Jurkat, Clone E6-1 (cell line): ENCODE data around the gene CYP19A1.

ENCODE experiments used
- DNase-seq: peaks from one replicate; pipeline ENCODE4 v3.0.0-alpha.2; 2011; ENCODE audit warnings: low read depth, low spot score
- H3K4me3 ChIP-seq: 2 replicates; pipeline ENCODE4 v1.5.1; 2011; ENCODE audit warnings: mild to moderate bottlenecking, low read length, control low read depth, moderate library complexity

The CYP19A1 gene

GRCh38 chr15:51366071-51366470, 27.7 kb upstream of the CYP19A1 start:
- no peak for DNase-seq
- no peak overlapping the region for H3K4me3 ChIP-seq

DNA sequence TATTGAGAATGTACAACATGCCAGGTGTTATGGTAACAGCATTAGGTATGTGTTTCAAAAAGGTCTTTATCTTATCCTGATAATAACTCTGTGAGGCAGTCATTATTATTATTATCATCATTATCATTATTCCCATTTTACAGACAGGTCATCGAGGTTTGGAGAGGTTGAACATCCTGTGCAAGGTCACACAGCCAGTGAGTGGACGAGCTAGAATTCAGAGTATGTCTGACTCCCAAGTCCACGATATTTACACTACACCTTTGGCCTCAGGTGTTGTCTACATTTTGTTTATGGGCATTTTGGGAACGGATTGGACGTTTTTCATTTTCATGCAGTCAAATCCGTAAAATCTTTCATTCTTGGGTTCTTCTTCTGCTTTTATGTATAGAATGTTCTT, 27.0 kb upstream of the CYP19A1 start:
- no peak for DNase-seq
- H3K4me3 ChIP-seq, result no peak overlapping the region

- no peak for DNase-seq
Observed at GRCh38 chr15:51363383-51363782, 25.0 kb upstream of the CYP19A1 start.

DNA sequence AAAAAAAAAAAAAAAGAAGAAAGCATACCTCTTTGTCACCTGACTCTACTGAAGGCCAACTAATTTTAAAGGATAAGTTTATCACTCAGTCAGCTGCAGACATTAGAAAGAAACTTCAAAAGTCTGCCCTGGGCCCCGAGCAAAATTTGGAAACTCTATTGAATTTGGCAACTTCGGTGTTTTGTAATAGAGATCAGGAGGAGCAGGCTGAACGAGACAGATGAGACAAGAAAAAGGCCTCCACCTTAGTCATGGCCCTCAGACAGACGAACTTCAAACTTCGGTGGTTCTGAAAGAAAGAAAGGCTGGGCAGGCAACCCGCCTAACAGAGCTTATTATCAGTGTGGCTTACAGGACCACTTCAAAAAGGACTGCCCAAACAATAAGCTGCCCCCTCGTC, 21.6 kb upstream of the CYP19A1 start:
- no peak for DNase-seq
- no peak overlapping the region for H3K4me3 ChIP-seq

More at GRCh38 chr15:51363383-51363782, 25.0 kb upstream of the CYP19A1 start:
- no peak overlapping the region for H3K4me3 ChIP-seq

- DNase-seq, result no peak
- H3K4me3 ChIP-seq, result no peak overlapping the region
Observed at GRCh38 chr15:51356983-51357382, 18.6 kb upstream of the CYP19A1 start.

GRCh38 chr15:51356147-51356546, 17.8 kb upstream of the CYP19A1 start:
- no peak for DNase-seq
- H3K4me3 ChIP-seq, result no peak overlapping the region

DNA sequence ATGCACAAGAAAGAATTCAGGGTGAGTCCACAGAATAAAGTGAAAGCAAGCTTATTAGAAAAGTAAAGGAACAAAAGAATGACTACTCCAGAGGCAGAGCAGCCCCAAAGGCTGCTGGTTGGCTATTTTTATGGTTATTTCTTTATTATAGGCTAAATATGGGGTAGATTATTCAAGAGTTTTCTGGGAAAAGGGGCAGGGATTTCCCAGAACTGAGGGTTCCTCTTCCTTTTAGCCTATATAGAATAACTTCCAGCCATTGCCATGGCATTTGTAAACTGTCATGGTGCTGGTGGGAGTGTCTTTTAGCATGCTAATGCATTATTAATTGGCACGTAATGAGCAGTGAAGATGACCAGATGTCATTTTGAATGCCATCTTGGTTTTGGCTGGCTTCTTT, 16.7 kb upstream of the CYP19A1 start:
- no peak overlapping the region for H3K4me3 ChIP-seq
- DNase-seq, result no peak

DNA sequence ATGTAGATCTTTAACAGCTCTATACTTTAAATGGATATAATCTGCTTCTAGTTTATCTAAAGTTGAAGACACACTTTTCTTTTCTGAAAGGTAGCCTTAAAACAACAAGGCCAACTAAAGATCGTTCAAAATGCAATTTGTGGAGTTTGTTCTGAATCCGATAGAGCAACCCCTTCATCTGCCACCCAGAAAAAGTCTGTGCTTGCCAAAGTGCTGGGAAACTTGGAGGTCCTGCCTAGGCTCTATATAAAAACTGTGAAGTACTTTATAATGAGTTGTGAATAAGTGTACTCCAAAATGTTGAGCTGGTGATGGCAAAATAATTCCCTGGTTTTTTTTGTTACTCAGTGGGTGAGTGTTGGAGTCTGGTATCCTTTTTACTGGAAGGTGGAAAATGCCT, 15.6 kb upstream of the CYP19A1 start:
- no peak for DNase-seq
- no peak overlapping the region for H3K4me3 ChIP-seq

- DNase-seq, result no peak
- no peak overlapping the region for H3K4me3 ChIP-seq
Observed at GRCh38 chr15:51350723-51351122, 12.3 kb upstream of the CYP19A1 start.

DNA sequence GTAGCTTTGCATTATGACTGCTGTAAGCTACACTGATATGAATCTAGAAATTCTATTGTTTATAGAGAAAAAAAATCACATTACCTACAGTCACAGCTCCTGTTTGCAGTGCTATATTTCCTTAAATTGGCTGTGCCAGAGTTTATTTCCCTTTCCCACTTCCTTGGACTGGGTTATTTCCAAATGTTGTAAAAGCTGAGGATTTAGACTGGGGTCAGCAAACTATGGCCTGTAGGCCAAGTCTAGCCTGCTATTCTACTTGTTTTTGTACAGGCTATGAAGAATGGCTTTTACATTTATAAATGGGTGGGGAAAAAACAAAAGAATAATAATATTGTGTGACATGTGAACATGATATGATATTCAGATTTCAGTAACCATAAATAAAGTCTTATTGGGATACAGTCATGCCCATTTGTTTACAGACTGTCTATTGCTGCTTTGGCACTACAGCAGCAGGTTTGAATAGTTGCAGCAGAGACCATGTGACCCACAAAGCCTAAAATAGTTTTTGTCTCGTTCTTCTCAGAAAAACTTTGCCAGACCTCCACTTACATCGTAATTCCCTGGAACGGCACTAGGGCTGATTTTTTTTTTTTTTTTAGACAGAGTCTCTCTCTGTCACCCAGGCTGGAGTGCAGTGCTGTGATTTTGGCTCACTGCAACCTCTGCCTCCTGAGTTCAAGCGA, 10.9 kb upstream of the CYP19A1 start:
- H3K4me3 ChIP-seq, result no peak overlapping the region
- no peak for DNase-seq

DNA sequence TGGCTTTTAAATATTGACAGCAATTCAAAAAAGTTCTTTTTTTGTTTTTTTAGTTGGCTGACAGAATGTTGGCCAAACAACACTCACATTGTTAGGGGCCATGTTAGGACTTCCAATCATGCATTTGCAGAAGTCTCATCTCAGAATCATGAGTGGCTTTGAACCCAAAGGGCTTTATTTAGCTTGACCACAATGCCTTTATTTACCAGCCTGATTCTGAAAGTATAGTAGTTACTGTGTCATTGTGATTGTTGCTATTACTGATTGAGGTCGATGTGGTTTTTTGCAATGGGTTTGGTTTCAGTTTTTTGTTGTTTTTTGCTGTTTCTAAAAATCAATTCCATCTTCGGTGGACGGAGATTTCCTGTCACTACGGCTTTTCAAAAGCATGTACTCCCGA, 10.3 kb upstream of the CYP19A1 start:
- DNase-seq, result no peak
- no peak overlapping the region for H3K4me3 ChIP-seq

DNA sequence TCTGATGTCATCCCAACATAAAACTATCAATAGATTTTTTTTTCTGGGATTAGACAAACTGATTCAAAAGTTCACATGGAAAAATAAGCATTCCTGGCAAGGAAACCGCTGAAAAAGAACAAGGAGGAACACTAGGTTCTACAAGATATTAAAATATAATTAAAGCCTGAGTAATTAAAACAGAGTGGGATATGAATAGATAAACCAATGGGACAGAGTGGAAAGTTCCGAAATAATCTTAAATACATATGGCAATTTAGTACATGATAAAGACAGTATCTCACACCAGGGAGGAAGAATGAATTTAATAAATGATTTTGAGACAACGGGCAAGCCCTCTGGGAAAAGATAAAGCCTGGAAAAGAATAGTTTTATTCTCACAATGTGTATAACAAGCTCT, 7.7 kb upstream of the CYP19A1 start:
- no peak overlapping the region for H3K4me3 ChIP-seq
- DNase-seq, result no peak

GRCh38 chr15:51343466-51343865, 5.1 kb upstream of the CYP19A1 start:
- H3K4me3 ChIP-seq, result no peak overlapping the region
- no peak for DNase-seq

DNA sequence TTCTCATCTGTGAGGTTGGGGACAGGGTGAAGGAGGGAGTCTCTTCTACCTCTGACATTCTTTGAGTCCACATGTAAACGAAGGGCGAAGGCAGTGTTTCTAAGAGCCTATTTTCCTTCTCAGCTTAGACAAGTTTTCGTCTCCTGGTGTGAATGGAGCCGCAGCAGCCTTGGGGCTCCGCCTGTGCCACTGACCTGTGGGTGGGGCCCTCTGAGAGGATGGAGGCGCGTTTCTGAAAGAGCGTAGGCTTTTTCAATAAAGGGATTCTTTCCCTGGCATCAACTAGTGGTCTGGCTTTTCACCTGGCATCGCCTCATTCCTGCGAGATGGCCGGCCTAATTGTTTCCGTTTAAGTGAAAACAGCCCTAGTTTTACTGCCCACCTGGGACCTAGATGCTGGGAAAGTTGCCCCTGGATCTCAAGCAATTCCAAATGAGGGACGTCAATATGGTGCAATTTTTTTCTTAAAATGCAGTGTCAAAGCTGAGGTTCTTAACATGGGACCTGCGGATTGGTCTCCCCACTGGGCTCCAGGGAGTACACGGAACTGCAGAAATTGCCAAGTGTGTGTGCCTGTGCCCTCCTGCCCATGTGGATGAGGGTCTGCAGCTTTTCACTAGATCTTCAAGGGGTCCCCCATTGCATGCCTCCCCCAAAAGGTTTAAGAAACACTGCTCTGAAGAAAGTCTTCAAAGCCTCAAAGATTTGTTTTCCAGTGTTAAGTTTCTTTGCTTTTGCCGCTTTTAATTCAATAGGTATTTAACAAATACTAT, 4.0 kb upstream of the CYP19A1 start:
- DNase-seq, result no peak
- H3K4me3 ChIP-seq, result no peak overlapping the region

DNA sequence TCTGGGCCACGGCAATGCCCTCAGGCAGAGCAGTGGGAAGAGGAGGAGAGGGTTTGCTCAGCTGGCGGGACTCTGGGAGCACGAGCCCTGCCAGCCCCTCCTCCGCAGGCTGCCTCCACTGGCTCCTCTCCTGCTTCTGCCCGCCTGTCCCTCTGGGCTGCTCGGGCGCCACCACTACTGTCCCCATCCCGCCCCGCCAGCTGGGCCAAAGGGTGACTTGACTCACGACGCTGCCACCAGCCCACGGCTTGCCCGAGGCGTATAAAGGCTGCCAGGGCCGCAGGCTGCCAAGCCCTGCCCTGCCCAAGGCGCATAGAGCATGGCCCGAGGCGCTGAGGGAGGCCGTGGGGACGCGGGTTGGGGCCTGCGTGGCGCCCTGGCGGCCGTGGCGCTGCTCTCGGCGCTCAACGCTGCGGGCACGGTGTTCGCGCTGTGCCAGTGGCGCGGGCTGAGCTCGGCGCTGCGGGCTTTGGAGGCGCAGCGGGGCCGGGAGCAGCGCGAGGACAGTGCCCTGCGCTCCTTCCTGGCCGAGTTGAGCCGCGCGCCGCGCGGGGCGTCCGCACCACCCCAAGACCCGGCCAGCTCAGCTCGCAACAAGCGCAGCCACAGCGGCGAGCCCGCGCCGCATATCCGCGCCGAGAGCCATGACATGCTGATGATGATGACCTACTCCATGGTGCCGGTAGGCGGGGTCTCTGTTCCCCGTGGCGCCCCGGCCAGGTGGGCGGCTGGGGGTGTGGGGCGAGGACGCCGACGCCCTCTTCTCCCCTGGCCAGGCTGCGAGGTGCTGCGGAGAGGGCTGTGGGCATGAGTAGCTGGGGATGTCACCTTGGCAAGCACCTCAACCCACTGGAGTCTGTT, 3.2 kb upstream of the CYP19A1 start, which contains the start of gene GLDN:
GLDN (plus strand) TSS at position 290 of the 861 bp plus-strand sequence; CDS start at position 320, 30 bp downstream.
- no peak within 1 kb of the TSS for H3K4me3 ChIP-seq
- no peak for DNase-seq

GRCh38 chr15:51335538-51336410, 2.6 kb downstream of the CYP19A1 start:
- H3K4me3 ChIP-seq, result no peak overlapping the region
- DNase-seq, result no peak

DNA sequence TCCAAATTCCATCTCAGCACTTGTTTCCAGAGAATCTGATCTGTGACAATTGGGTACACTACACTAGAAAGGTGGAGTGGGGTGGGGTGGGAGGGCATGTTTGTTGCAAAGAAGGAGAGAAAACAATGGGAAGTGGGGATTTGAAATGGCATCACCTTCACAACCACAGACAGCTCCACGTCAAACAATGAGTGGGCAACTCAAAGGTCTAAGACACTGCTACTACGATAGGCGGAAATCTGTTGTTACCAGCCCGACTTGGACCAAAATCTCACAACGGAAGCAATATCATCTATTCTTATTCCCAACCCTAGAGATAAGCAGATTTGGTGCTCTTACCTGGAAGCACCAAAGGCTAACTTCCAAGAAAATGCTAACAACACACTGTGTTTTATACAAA, 3.3 kb downstream of the CYP19A1 start:
- DNase-seq, result no peak
- no peak overlapping the region for H3K4me3 ChIP-seq

- no peak overlapping the region for H3K4me3 ChIP-seq
- DNase-seq, result peak; percentile 7
Observed at GRCh38 chr15:51334011-51334451, 4.4 kb downstream of the CYP19A1 start.

GRCh38 chr15:51333571-51333970, 4.8 kb downstream of the CYP19A1 start:
- no peak for DNase-seq
- no peak overlapping the region for H3K4me3 ChIP-seq
